WERI-Rb-1 (cell line): ENCODE measurements around the gene PITPNC1.

Source experiments
- DNase-seq: peaks from one replicate; pipeline ENCODE4 v3.0.0-alpha.2; 2020
- H3K27ac ChIP-seq: fragments of 250-450 bp; sonication (Bioruptor Pico); 2 replicates; pipeline ENCODE4 v1.5.1; 2020; ENCODE audit warnings: mild to moderate bottlenecking, moderate library complexity
- H3K27me3 ChIP-seq: fragments of 250-450 bp; sonication (Bioruptor Pico); 2 replicates; pipeline ENCODE4 v1.5.1; 2021; ENCODE audit warnings: mild to moderate bottlenecking, low read depth, moderate library complexity; ENCODE audit not compliant: insufficient read depth, severe bottlenecking
- H3K36me3 ChIP-seq: fragments of 250-450 bp; sonication (Bioruptor Pico); 2 replicates; pipeline ENCODE4 v1.5.1; 2020; ENCODE audit warnings: mild to moderate bottlenecking, moderate library complexity
- H3K4me3 ChIP-seq: 2 replicates; pipeline ENCODE4 v1.5.1; 2011; ENCODE audit warnings: low read depth, mild to moderate bottlenecking, control low read depth, low read length
- H3K9me3 ChIP-seq: fragments of 250-450 bp; sonication (Bioruptor Pico); 2 replicates; pipeline ENCODE4 v1.5.1; 2021; ENCODE audit warnings: mild to moderate bottlenecking, moderate library complexity; ENCODE audit not compliant: severe bottlenecking
- TF ChIP-seq, protein P1 (sequence below): IDR thresholded peaks from 2 replicates; pipeline ENCODE4 v1.5.1; 2011; ENCODE audit warnings: low read depth, mild to moderate bottlenecking, control low read depth, inconsistent platforms, low read length

The PITPNC1 gene

GRCh38 chr17:67366193-67367157 lies 10.6 kb upstream of the PITPNC1 start, which contains the start of gene PSMD12:
Gene PSMD12, minus strand, starts transcription at chr17:67366577. Its CDS starts 58 bp downstream, at chr17:67366519.
- no peaks in the 10 kb centered on the region for H3K9me3 ChIP-seq
- TF ChIP-seq, protein P1, sequence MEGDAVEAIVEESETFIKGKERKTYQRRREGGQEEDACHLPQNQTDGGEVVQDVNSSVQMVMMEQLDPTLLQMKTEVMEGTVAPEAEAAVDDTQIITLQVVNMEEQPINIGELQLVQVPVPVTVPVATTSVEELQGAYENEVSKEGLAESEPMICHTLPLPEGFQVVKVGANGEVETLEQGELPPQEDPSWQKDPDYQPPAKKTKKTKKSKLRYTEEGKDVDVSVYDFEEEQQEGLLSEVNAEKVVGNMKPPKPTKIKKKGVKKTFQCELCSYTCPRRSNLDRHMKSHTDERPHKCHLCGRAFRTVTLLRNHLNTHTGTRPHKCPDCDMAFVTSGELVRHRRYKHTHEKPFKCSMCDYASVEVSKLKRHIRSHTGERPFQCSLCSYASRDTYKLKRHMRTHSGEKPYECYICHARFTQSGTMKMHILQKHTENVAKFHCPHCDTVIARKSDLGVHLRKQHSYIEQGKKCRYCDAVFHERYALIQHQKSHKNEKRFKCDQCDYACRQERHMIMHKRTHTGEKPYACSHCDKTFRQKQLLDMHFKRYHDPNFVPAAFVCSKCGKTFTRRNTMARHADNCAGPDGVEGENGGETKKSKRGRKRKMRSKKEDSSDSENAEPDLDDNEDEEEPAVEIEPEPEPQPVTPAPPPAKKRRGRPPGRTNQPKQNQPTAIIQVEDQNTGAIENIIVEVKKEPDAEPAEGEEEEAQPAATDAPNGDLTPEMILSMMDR = no peak
- DNase-seq = peak; percentile 96

DNA sequence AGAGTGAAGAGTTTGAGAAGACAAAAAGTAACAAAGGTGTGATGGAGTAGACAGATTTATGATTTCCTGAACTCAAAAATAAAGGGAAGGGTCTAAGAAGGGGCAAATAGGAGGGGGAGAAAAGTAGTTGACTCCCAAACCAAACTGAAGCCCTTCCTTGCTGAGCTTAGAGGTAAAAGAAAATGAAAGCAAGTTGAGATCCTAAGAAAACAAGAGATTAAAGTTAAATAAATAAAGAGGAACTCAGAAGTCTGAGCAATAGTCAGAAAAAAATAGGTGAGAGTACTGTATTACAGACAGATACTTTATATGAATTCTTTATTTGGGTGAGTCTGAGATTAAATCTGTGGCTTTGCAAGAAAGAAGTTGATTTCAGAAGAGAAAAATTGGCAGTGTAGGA lies 7.4 kb upstream of the PITPNC1 start:
- no peak overlapping the region for H3K27ac ChIP-seq
- TF ChIP-seq, protein P1 = no peak

More at GRCh38 chr17:67366193-67367157, 10.6 kb upstream of the PITPNC1 start, which contains the start of gene PSMD12:
- Histone ChIP-seq H3K27ac (peak within 1 kb of the TSS; percentile 91), H3K36me3 (peaks cover 37% of the 10 kb centered on the region), H3K27me3 (no peaks in the 10 kb centered on the region), H3K4me3 (peak within 1 kb of the TSS; percentile 97)

GRCh38 chr17:67372751-67373150 lies 4.3 kb upstream of the PITPNC1 start:
- TF ChIP-seq, protein P1 = no peak
- Histone ChIP-seq H3K27me3 (no peaks in the 10 kb centered on the region), H3K27ac (no peak overlapping the region), H3K4me3 (no peak overlapping the region), H3K9me3 (no peaks in the 10 kb centered on the region), H3K36me3 (no peaks in the 10 kb centered on the region)
- no peak for DNase-seq

More for the DNA sequence above, 7.4 kb upstream of the PITPNC1 start:
- Histone ChIP-seq H3K36me3 (peaks cover 14% of the 10 kb centered on the region), H3K9me3 (no peaks in the 10 kb centered on the region), H3K27me3 (no peaks in the 10 kb centered on the region), H3K4me3 (no peak overlapping the region)
- no peak for DNase-seq

DNA sequence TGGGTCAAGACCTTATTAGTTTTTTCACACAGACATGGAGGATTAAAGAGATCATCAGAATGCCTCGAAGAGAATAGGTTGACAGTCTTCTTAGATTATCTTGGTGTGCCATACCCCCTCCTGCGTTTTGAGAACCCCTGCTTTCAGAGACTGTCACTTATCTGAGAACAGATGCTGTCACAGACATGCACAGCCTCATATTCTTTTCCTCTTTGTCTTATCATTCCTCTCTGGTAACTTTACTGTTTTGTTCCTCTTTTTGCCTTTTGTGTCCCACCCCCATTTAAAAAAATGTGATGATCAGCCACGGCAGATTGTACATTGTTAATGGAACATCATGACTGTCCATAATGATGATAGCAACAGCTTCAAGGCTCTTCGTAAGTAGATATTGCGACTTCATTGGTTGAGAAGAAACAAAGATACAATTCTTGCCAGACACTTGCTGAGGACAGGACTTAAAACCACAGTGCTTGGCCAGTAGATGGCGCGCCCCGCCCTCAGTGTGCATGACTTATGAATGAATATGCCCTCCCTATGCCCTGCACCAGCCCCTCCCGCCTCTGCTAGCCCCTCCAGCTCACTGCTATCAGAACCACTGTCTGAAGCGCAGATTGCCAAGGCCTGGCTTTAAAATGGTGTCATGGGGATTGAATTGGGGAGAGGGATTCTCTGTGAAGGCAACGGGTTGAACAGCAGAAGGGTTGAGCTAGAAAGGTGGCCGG lies 2.6 kb upstream of the PITPNC1 start:
- no peaks in the 10 kb centered on the region for H3K9me3 ChIP-seq
- no peak overlapping the region for H3K27ac ChIP-seq
- H3K4me3 ChIP-seq = peak overlapping the region; percentile 15; the same call in 1 of the 2 replicates
- TF ChIP-seq, protein P1 = peak; percentile 96
- H3K27me3 ChIP-seq = no peaks in the 10 kb centered on the region
- H3K36me3 ChIP-seq = no peaks in the 10 kb centered on the region
- peak; percentile 96 for DNase-seq

- no peaks in the 10 kb centered on the region for H3K9me3 ChIP-seq
- no peak overlapping the region for H3K4me3 ChIP-seq
- H3K36me3 ChIP-seq = no peaks in the 10 kb centered on the region
- no peak for DNase-seq
- no peaks in the 10 kb centered on the region for H3K27me3 ChIP-seq
- H3K27ac ChIP-seq = no peak overlapping the region
- TF ChIP-seq, protein P1 = no peak
Observed at GRCh38 chr17:67375054-67375427, 2.0 kb upstream of the PITPNC1 start.
